Astrocyte (in vitro differentiated cells and primary cell): ENCODE data around the gene CAMK2D. TPM values are rescaled to one million over a fixed set of nuclear protein-coding genes. Genes with fewer than 3 reads are reported as not detected.
A peak's percentile ranks its signal among the peaks of the same experiment; 100 is the strongest.

Source experiments
- DNase-seq: peaks from one replicate; pipeline ENCODE4 v3.0.0-alpha.2; 2010; ENCODE audit warnings: low read depth
- FAIRE-seq: peaks from 2 replicates; lab custom pipeline; 2011; peaks lifted over from hg19 to GRCh38; lab: Jason Lieb, UNC
- H2AFZ ChIP-seq: 2 replicates; pipeline ENCODE4 v1.6.0; 2012; ENCODE audit warnings: low read depth, low read length, inconsistent platforms
- H3K27ac ChIP-seq: 2 replicates; pipeline ENCODE4 v1.5.1; 2011; ENCODE audit warnings: low read depth, low read length, inconsistent platforms
- H3K27me3 ChIP-seq: 2 replicates; pipeline ENCODE4 v1.6.0; 2011; ENCODE audit warnings: low read length, inconsistent platforms; ENCODE audit not compliant: insufficient read depth
- H3K36me3 ChIP-seq: 2 replicates; pipeline ENCODE4 v1.5.1; 2011; ENCODE audit warnings: low read length, inconsistent platforms; ENCODE audit not compliant: insufficient read depth
- H3K4me1 ChIP-seq: 2 replicates; pipeline ENCODE4 v1.5.1; 2011; ENCODE audit warnings: low read length, inconsistent platforms; ENCODE audit not compliant: insufficient read depth
- H3K4me2 ChIP-seq: 2 replicates; pipeline ENCODE4 v1.6.0; 2012; ENCODE audit warnings: low read length, inconsistent platforms
- H3K4me3 ChIP-seq: 2 replicates; pipeline ENCODE4 v1.5.1; 2011; ENCODE audit warnings: low read depth, mild to moderate bottlenecking, low read length, inconsistent platforms; ENCODE audit not compliant: insufficient read depth
- H3K79me2 ChIP-seq: 2 replicates; pipeline ENCODE4 v1.6.0; 2012; ENCODE audit warnings: mild to moderate bottlenecking, low read length, inconsistent platforms; ENCODE audit not compliant: insufficient read depth
- H3K9ac ChIP-seq: 2 replicates; pipeline ENCODE4 v1.6.0; 2012; ENCODE audit warnings: mild to moderate bottlenecking, low read length, inconsistent platforms
- H3K9me3 ChIP-seq: 2 replicates; pipeline ENCODE4 v1.5.1; 2012; ENCODE audit warnings: low read depth, mild to moderate bottlenecking, low read length, inconsistent platforms; ENCODE audit not compliant: insufficient read depth
- H4K20me1 ChIP-seq: 2 replicates; pipeline ENCODE4 v1.6.0; 2012; ENCODE audit warnings: low read length, inconsistent platforms; ENCODE audit not compliant: insufficient read depth
- H3K27ac Mint-ChIP-seq: one replicate; pipeline ENCODE4 v1.8.0; 2021; ENCODE audit warnings: mild to moderate bottlenecking, mixed read lengths; ENCODE audit not compliant: unreplicated experiment
- H3K27me3 Mint-ChIP-seq: one replicate; pipeline ENCODE4 v1.8.0; 2021; ENCODE audit warnings: low read depth, mixed read lengths; ENCODE audit not compliant: unreplicated experiment
- H3K36me3 Mint-ChIP-seq: one replicate; pipeline ENCODE4 v1.8.0; 2021; ENCODE audit warnings: low read depth, mixed read lengths; ENCODE audit not compliant: unreplicated experiment
- H3K4me1 Mint-ChIP-seq: one replicate; pipeline ENCODE4 v1.8.0; 2021; ENCODE audit warnings: low read depth, mixed read lengths; ENCODE audit not compliant: unreplicated experiment
- H3K4me3 Mint-ChIP-seq: one replicate; pipeline ENCODE4 v1.8.0; 2021; ENCODE audit warnings: mild to moderate bottlenecking, moderate library complexity, mixed read lengths; ENCODE audit not compliant: unreplicated experiment
- H3K9me3 Mint-ChIP-seq: one replicate; pipeline ENCODE4 v1.8.0; 2021; ENCODE audit warnings: mild to moderate bottlenecking, mixed read lengths; ENCODE audit not compliant: unreplicated experiment
- EZH2 ChIP-seq: IDR thresholded peaks from 2 replicates; pipeline ENCODE4 v1.6.1; 2012; ENCODE audit warnings: mild to moderate bottlenecking, low read length, inconsistent platforms; ENCODE audit not compliant: insufficient read depth
- total RNA-seq: library from RNA; stranded (reverse); gene quantifications from 2 replicates; pipeline ENCODE4 v1.2.1, GENCODE V29; 2021
- TF ChIP-seq, protein P1 (sequence below): IDR thresholded peaks from 2 replicates; pipeline ENCODE4 v1.5.1; 2011; ENCODE audit warnings: low read depth, mild to moderate bottlenecking, inconsistent platforms, low read length, moderate library complexity; ENCODE audit not compliant: insufficient read depth

The CAMK2D gene
- total RNA-seq, 1 donor from 2014 or later = 80.8 TPM

DNA sequence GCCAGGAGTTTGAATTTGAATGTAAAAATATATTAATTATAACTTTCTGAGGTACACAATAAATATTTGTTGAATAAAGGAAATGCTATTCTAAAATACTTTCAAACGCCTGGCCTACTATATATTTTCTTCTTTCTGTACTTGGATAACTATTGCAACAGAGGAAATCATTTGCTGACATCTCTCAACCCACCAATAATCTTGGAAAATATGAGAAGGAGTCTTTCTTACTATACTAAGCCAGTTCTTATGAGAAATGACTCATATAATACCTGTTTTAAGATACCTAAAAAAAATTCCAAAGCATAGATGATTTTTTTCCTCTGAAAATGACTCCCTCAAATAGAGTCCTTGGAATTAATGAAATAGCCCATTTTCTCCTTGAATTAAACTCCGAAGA is 64.1 kb downstream of the CAMK2D start:
- Mint-ChIP-seq H3K36me3 (peaks cover 3% of the 10 kb centered on the region), H3K27me3 (no peaks in the 10 kb centered on the region), H3K4me3 (no peak overlapping the region), H3K9me3 (no peaks in the 10 kb centered on the region), H3K27ac (no peak overlapping the region), H3K4me1 (peaks cover 22% of the 10 kb centered on the region)
- Histone ChIP-seq H3K79me2 (peaks cover 97% of the 10 kb centered on the region), H3K9ac (no peak overlapping the region), H4K20me1 (peaks cover 44% of the 10 kb centered on the region), H3K4me3 (no peak overlapping the region), H3K36me3 (no peaks in the 10 kb centered on the region), H3K4me1 (peaks cover 18% of the 10 kb centered on the region), H3K9me3 (no peaks in the 10 kb centered on the region), H3K4me2 (no peak overlapping the region), H2AFZ (no peak overlapping the region), H3K27ac (no peak overlapping the region), H3K27me3 (no peaks in the 10 kb centered on the region)
- DNase-seq (no peak), FAIRE-seq (no peak)
- no peak for TF ChIP-seq EZH2
- TF ChIP-seq, protein P1, sequence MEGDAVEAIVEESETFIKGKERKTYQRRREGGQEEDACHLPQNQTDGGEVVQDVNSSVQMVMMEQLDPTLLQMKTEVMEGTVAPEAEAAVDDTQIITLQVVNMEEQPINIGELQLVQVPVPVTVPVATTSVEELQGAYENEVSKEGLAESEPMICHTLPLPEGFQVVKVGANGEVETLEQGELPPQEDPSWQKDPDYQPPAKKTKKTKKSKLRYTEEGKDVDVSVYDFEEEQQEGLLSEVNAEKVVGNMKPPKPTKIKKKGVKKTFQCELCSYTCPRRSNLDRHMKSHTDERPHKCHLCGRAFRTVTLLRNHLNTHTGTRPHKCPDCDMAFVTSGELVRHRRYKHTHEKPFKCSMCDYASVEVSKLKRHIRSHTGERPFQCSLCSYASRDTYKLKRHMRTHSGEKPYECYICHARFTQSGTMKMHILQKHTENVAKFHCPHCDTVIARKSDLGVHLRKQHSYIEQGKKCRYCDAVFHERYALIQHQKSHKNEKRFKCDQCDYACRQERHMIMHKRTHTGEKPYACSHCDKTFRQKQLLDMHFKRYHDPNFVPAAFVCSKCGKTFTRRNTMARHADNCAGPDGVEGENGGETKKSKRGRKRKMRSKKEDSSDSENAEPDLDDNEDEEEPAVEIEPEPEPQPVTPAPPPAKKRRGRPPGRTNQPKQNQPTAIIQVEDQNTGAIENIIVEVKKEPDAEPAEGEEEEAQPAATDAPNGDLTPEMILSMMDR = no peak

- peaks cover 14% of the 10 kb centered on the region for H3K4me1 ChIP-seq
- peak; percentile 72 for DNase-seq
- TF ChIP-seq EZH2 = no peak
- TF ChIP-seq, protein P1 = no peak
- peak overlapping the region; percentile 21 for H3K4me2 ChIP-seq
- H3K9me3 ChIP-seq = no peaks in the 10 kb centered on the region
- H2AFZ ChIP-seq = no peak overlapping the region
- no peak overlapping the region for H3K27ac ChIP-seq
- Mint-ChIP-seq H3K4me1 (peaks cover 11% of the 10 kb centered on the region), H3K27me3 (no peaks in the 10 kb centered on the region), H3K9me3 (no peaks in the 10 kb centered on the region), H3K27ac (no peak overlapping the region), H3K36me3 (no peaks in the 10 kb centered on the region), H3K4me3 (no peak overlapping the region)
- no peak overlapping the region for H3K4me3 ChIP-seq
- FAIRE-seq = peak; percentile 82
- peaks cover 40% of the 10 kb centered on the region for H4K20me1 ChIP-seq
- no peaks in the 10 kb centered on the region for H3K36me3 ChIP-seq
- H3K79me2 ChIP-seq = peaks cover 97% of the 10 kb centered on the region
- H3K9ac ChIP-seq = no peak overlapping the region
- H3K27me3 ChIP-seq = no peaks in the 10 kb centered on the region
These were observed 66.0 kb downstream of the CAMK2D start for GRCh38 chr4:113695328-113696169.

DNA sequence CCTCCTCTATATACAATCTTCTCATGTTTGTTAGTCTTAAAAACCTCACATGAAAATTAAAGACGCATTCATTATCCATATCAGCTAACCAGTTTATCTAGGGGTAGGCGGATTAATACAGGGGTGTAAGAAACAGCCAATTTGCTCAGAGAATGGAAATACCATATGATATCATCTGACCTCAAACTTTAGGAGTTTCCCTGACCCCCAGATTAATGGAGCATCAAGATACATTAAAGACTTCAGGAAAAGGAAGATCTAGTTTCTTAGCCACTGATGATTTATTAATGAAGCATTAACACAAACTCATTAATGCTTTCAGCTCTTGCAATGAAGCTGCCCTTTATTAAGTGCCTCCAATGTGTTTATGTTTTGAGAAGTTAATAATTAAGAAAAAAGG is 67.5 kb downstream of the CAMK2D start:
- FAIRE-seq = no peak
- TF ChIP-seq EZH2 = no peak
- TF ChIP-seq, protein P1 = no peak
- H3K27me3 Mint-ChIP-seq = no peaks in the 10 kb centered on the region
- no peaks in the 10 kb centered on the region for H3K9me3 Mint-ChIP-seq
- H3K36me3 Mint-ChIP-seq = no peaks in the 10 kb centered on the region
- H3K4me3 Mint-ChIP-seq = no peak overlapping the region
- no peak overlapping the region for H3K4me2 ChIP-seq
- peaks cover 45% of the 10 kb centered on the region for H4K20me1 ChIP-seq
- H2AFZ ChIP-seq = no peak overlapping the region
- H3K9ac ChIP-seq = no peak overlapping the region
- peaks cover 9% of the 10 kb centered on the region for H3K4me1 ChIP-seq
- H3K27ac ChIP-seq = no peak overlapping the region
- no peaks in the 10 kb centered on the region for H3K9me3 ChIP-seq
- H3K27me3 ChIP-seq = no peaks in the 10 kb centered on the region
- no peak for DNase-seq
- no peak overlapping the region for H3K4me3 ChIP-seq
- H3K79me2 ChIP-seq = peaks cover 95% of the 10 kb centered on the region
- no peaks in the 10 kb centered on the region for H3K36me3 ChIP-seq
- H3K4me1 Mint-ChIP-seq = no peaks in the 10 kb centered on the region
- H3K27ac Mint-ChIP-seq = no peak overlapping the region
